Epithelial cell of esophagus (primary cell): ENCODE measurements around the gene KRR1.
"Not testable (repeated sequence)": the region's sequence is repeated elsewhere in the genome, so short reads cannot be mapped to it uniquely, and the experiment has no call there.

Source experiments
- DNase-seq: peaks from one replicate; pipeline ENCODE4 v3.0.0; 2010; ENCODE audit warnings: low read depth
- H3K4me3 ChIP-seq: 2 replicates; pipeline ENCODE4 v1.5.1; 2011; ENCODE audit warnings: mild to moderate bottlenecking, low read length, control low read depth
- TF ChIP-seq, protein P1 (sequence below): IDR thresholded peaks from 2 replicates; pipeline ENCODE4 v1.5.1; 2011; ENCODE audit warnings: low read depth, mild to moderate bottlenecking, low read length, control low read depth, inconsistent platforms; ENCODE audit not compliant: insufficient read depth; ENCODE audit errors: missing control alignments

The KRR1 gene

DNA sequence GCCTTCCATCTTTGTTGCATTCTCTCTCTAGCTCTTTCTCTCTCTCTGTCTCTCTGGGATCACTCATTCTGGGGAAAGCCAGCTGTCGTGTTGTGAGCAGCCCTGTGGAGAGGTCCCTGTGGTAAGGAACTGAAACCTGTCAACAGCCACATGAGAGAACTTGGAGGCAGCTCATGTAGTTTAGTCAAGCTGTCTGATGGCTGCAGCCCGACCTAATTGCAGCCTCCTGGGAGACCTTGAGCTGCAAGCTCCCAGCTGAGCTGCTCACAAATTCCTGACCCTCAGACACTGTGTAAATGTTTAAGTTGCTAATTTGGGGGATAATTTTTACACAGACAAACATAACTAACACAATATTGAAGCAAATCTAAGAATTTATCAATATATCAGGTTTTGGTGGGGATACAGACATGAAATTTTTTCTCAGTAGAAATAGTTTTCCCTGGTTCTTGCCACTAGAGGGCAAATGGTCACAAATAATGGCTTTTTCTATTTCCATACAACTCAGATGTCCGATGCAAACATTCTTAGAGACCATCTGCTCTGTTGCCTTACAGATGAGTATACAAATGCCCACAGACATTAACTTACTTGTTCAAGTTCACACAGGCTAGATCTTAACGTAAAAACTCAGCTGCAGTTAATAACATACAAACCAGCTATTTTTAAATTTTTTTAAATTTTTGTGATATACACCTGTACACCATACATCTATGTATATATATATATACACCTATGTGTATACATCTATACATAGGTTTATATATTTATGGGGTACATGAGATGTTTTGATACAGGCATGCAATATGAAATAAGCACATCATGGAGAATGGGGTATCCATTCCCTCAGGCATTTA lies 15.5 kb upstream of the KRR1 start:
- no peak overlapping the region for H3K4me3 ChIP-seq
- TF ChIP-seq, protein P1, sequence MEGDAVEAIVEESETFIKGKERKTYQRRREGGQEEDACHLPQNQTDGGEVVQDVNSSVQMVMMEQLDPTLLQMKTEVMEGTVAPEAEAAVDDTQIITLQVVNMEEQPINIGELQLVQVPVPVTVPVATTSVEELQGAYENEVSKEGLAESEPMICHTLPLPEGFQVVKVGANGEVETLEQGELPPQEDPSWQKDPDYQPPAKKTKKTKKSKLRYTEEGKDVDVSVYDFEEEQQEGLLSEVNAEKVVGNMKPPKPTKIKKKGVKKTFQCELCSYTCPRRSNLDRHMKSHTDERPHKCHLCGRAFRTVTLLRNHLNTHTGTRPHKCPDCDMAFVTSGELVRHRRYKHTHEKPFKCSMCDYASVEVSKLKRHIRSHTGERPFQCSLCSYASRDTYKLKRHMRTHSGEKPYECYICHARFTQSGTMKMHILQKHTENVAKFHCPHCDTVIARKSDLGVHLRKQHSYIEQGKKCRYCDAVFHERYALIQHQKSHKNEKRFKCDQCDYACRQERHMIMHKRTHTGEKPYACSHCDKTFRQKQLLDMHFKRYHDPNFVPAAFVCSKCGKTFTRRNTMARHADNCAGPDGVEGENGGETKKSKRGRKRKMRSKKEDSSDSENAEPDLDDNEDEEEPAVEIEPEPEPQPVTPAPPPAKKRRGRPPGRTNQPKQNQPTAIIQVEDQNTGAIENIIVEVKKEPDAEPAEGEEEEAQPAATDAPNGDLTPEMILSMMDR: peak; percentile 65
- DNase-seq: peak; percentile 59

DNA sequence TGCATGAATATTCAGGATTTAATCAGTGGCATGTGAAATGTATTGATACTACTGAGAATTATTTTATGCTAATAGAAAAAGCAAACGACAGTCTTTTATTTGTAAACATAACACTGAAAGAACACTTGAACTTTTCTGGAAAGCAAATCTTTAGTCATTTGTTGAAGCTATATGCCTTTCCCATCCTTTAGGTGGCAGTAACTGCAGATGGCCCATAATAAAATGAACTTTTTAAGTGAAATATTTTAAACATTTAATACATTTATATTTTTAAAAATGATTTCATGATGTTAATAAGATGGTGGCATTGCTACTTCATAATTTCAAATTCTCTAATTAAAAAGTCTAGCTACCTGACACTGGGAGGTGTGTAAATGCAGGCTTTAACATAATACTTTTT lies 13.9 kb upstream of the KRR1 start:
- no peak for DNase-seq
- no peak overlapping the region for H3K4me3 ChIP-seq
- TF ChIP-seq, protein P1: no peak

DNA sequence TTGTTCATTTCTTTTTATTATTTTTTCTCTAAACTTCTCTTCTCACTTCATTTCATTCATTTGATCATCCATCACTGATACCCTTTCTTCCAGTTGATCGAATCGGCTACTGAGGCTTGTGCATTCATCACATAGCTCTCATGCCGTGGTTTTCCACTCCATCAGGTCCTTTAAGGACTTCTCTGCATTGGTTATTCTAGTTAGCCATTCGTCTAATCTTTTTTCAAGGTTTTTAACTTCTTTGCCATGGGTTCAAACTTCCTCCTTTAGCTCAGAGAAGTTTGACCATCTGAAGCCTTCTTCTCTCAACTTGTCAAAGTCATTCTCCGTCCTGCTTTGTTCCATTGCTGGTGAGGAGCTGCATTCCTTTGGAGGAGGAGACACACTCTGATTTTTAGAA lies 10.7 kb upstream of the KRR1 start:
- DNase-seq, H3K4me3 ChIP-seq: not testable (repeated sequence)

DNA sequence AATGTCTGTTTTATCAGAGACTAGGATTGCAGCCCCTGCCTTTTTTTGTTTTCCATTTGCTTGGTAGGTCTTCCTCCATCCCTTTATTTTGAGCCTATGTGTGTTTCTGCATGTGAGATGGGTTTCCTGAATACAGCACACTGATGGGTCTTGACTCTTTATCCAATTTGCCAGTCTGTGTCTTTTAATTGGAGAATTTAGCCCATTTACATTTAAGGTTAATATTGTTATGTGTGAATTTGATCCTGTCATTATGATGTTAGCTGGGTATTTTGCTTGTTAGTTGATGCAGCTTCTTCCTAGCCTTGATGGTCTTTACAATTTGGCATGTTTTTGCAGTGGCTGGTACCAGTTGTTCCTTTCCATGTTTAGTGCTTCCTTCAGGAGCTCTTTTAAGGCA lies 9.8 kb upstream of the KRR1 start:
- DNase-seq, H3K4me3 ChIP-seq: not testable (repeated sequence)

DNA sequence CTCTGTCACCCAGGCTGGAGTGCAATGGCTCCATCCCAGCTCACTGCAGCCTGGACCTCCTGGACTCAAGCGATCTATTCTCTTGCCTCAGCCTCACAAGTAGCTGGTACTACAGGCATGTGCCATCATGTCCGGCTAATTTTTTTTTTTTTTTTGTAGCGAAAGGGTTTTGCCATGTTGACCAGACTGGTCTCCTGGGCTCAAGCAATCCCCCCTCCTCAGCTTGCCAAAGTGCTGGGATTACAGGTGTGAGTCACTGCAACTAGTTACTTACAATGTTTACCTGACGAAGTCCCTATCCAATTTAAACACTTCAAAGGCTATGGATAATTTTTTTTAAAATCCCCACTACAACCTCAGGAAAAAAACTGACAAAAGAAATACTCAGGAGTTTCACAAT lies 1.8 kb downstream of the KRR1 start:
- peak; percentile 43 for DNase-seq
- H3K4me3 ChIP-seq: peak overlapping the region; percentile 95
- TF ChIP-seq, protein P1: no peak

DNA sequence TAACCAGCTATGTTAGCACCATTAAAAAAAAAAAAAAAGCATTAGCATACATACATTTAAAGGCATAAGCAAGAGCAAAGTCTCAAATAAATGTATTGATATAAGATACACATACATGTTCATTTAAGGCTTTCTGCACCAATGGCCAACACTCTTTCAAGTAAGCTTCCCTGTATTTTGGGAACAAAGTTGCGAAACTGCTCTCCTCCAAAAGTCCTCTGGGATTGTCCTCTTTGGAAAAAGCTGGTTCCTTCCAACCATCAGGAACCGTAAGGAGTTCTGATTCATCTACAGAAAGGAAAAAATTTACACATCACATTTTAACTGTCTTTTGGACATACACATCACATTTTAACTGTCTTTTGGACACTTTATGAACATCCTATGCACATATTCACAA lies 3.2 kb downstream of the KRR1 start:
- no peak overlapping the region for H3K4me3 ChIP-seq
- no peak for DNase-seq
- TF ChIP-seq, protein P1: no peak

DNA sequence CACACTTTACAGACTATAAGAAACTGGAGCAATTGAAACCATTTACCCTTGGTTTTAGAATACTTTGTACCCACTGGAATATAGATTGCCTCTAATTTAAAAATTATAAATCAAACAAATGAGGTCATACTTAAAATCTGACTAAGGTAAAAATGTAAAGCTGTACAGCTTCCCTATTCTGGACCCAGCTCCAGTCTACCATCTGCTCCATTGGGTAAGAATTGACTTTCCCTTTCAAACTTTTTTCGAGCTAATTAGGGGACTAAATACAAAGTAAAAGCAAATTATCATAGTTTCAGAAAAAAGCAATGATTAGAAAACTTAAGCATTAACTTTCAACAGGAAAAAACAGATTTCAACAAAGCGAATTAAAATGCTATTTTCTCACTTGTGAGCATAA lies 4.3 kb downstream of the KRR1 start:
- no peak overlapping the region for H3K4me3 ChIP-seq

More for the DNA sequence above, 4.3 kb downstream of the KRR1 start:
- no peak for DNase-seq
- TF ChIP-seq, protein P1: no peak
